GM19240 (cell line): ENCODE data around the gene NKD1.

Experiments
- DNase-seq: peaks from one replicate; pipeline ENCODE4 v3.0.0; 2011; ENCODE audit warnings: low spot score; ENCODE audit not compliant: insufficient read length

Gene NKD1

GRCh38 chr16:50694206-50694605 lies 146.0 kb downstream of the NKD1 start:
- DNase-seq: no peak

GRCh38 chr16:50695017-50696000 lies 147.1 kb downstream of the NKD1 start:
- DNase-seq: no peak

- DNase-seq: no peak
These were observed 147.9 kb downstream of the NKD1 start for GRCh38 chr16:50696126-50696525.

GRCh38 chr16:50696575-50697420 lies 148.6 kb downstream of the NKD1 start:
- peak; percentile 43 for DNase-seq

- no peak for DNase-seq
These were observed 149.2 kb downstream of the NKD1 start for GRCh38 chr16:50697421-50697715.

GRCh38 chr16:50697881-50698767 lies 149.9 kb downstream of the NKD1 start:
- no peak for DNase-seq
